Smooth muscle cell (in vitro differentiated cells): ENCODE measurements around the gene ROBO3. TPM values are rescaled to one million over a fixed set of nuclear protein-coding genes. Genes with fewer than 3 reads are reported as not detected.

ENCODE experiments used
- DNase-seq: peaks from one replicate; lab custom pipeline; 2025; ENCODE audit not compliant: unreplicated experiment; lab: John Stamatoyannopoulos, UW
- H2AFZ ChIP-seq: fragments of 200-600 bp; sonication (generic); 2 replicates; pipeline ENCODE4 v1.6.0; 2016; ENCODE audit warnings: antibody characterized with exemption, low read depth, mild to moderate bottlenecking
- H3F3A ChIP-seq: fragments of 200-600 bp; sonication (generic); 2 replicates; pipeline ENCODE4 v1.6.0; 2017; ENCODE audit warnings: antibody characterized with exemption, low read depth
- H3K27ac ChIP-seq: fragments of 200-600 bp; sonication (generic); 2 replicates; pipeline ENCODE4 v1.5.1; 2016; ENCODE audit warnings: low read depth, mild to moderate bottlenecking
- H3K27me3 ChIP-seq: fragments of 200-600 bp; sonication (generic); 2 replicates; pipeline ENCODE4 v1.6.1; 2016; ENCODE audit warnings: low read depth, mild to moderate bottlenecking
- H3K36me3 ChIP-seq: fragments of 200-600 bp; sonication (generic); 2 replicates; pipeline ENCODE4 v1.5.1; 2016; ENCODE audit warnings: low read depth
- H3K4me1 ChIP-seq: fragments of 200-600 bp; sonication (generic); 2 replicates; pipeline ENCODE4 v1.5.1; 2016; ENCODE audit warnings: low read depth
- H3K4me2 ChIP-seq: fragments of 200-600 bp; sonication (generic); 2 replicates; pipeline ENCODE4 v1.6.0; 2016; ENCODE audit warnings: mild to moderate bottlenecking
- H3K4me3 ChIP-seq: fragments of 200-600 bp; sonication (generic); 2 replicates; pipeline ENCODE4 v1.5.1; 2016; ENCODE audit warnings: mild to moderate bottlenecking
- H3K79me2 ChIP-seq: fragments of 200-600 bp; sonication (generic); 2 replicates; pipeline ENCODE4 v1.6.0; 2016; ENCODE audit warnings: low read depth, mild to moderate bottlenecking
- H3K9ac ChIP-seq: fragments of 200-600 bp; sonication (generic); 2 replicates; pipeline ENCODE4 v1.6.0; 2016; ENCODE audit warnings: low read depth
- H3K9me3 ChIP-seq: fragments of 200-600 bp; sonication (generic); replicated peaks from 2 replicates; pipeline ENCODE4 v1.5.1; 2016; ENCODE audit warnings: low read depth
- H4K20me1 ChIP-seq: fragments of 200-600 bp; sonication (generic); 2 replicates; pipeline ENCODE4 v1.6.0; 2016; ENCODE audit warnings: low read depth
- WGBS: methylation state at CpG from one replicate; pipeline ENCODE4 v1.1.7; 2016; ENCODE audit warnings: low lambda C conversion rate; 5-methylcytosine and 5-hydroxymethylcytosine counted together
- polyA plus RNA-seq: library from polyadenylated mRNA; unstranded; fragments of >200 nt; fragmentation: Nextera tagmentation; extraction: Ambion mirVana; gene quantifications from 2 replicates; pipeline ENCODE4 v1.2.1, GENCODE V29; 2016
- total RNA-seq: library from RNA; depleted of rRNA; stranded (reverse); fragments of >200 nt; gene quantifications from 2 replicates; pipeline ENCODE4 v1.2.3, GENCODE V29; 2014
- TF ChIP-seq, protein P1 (sequence below): fragments of 200-600 bp; sonication (generic); IDR thresholded peaks from 2 replicates; pipeline ENCODE4 v1.5.1; 2017; ENCODE audit warnings: borderline replicate concordance, mild to moderate bottlenecking, antibody characterized with exemption; ENCODE audit not compliant: insufficient read depth, poor library complexity, severe bottlenecking

The ROBO3 gene
- total and polyA plus RNA-seq, 2 experiments from 2014 or later = 8.9 to 12.8 TPM

DNA sequence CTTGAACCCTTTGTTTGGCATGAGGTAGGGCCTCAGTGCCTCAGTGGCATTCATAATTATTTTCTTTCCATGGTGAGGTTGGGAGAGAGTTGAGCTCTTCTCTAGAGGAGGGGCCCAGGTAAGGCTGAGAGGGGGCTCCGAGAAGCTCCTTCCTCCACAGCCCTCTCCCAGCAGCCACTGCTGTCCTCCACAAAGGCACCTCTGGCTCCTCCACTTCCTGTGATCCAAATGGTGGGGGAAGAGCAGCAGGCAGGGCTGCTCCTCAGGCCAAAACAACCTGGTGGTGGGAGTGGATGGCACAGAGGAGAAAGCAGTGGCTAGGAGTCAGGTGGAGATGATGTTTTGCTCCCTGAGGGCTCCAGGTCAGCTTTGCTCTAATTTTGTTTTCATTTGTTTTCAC, 19.1 kb downstream of the ROBO3 start:
- Histone ChIP-seq H3K36me3 (no peaks in the 10 kb centered on the region), H2AFZ (no peak overlapping the region), H3K4me2 (no peak overlapping the region), H3K9ac (no peak overlapping the region), H4K20me1 (no peaks in the 10 kb centered on the region), H3K27ac (no peak overlapping the region), H3K27me3 (no peaks in the 10 kb centered on the region), H3K4me1 (no peaks in the 10 kb centered on the region), H3K9me3 (no peaks in the 10 kb centered on the region), H3K79me2 (no peaks in the 10 kb centered on the region), H3K4me3 (no peak overlapping the region), H3F3A (no peaks in the 10 kb centered on the region)
- WGBS = 92% methylated on average over 1 of the region's 1 CpG
- TF ChIP-seq, protein P1, sequence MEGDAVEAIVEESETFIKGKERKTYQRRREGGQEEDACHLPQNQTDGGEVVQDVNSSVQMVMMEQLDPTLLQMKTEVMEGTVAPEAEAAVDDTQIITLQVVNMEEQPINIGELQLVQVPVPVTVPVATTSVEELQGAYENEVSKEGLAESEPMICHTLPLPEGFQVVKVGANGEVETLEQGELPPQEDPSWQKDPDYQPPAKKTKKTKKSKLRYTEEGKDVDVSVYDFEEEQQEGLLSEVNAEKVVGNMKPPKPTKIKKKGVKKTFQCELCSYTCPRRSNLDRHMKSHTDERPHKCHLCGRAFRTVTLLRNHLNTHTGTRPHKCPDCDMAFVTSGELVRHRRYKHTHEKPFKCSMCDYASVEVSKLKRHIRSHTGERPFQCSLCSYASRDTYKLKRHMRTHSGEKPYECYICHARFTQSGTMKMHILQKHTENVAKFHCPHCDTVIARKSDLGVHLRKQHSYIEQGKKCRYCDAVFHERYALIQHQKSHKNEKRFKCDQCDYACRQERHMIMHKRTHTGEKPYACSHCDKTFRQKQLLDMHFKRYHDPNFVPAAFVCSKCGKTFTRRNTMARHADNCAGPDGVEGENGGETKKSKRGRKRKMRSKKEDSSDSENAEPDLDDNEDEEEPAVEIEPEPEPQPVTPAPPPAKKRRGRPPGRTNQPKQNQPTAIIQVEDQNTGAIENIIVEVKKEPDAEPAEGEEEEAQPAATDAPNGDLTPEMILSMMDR = no peak
- no peak for DNase-seq

DNA sequence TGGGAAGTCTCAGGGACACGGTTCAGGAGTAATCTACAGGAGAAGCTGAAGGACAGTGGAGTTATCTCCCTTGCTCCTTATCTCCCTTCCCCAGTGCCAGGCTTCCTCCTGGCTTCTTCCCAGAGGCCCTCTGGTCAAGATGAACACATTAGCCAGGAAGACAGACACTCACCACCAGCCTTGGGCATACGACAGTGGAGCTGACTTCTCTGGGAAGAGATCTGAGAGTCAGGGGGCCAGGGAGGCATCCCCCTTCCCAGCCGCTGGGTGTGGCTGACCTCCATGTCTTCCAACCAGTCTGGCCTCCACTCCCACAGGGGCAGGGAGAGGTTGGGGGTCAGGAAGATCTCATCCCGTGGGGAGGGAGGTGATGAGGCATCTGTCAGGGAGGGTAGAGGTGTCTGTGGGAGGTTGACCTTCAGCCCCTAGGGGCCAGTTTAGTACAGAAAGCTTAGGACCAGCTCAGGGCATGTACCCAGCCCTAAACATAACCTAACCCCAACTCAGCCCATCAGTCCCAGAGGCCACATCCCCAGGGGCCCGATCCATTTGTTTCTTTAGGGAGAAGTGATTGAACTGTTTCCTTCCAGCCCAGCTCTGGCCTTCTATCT, 19.7 kb downstream of the ROBO3 start:
- Histone ChIP-seq H3K4me2 (no peak overlapping the region), H3K79me2 (no peaks in the 10 kb centered on the region), H3K36me3 (no peaks in the 10 kb centered on the region), H3K4me1 (no peaks in the 10 kb centered on the region), H3K27me3 (no peaks in the 10 kb centered on the region), H3K9me3 (no peaks in the 10 kb centered on the region), H3K27ac (no peak overlapping the region), H4K20me1 (no peaks in the 10 kb centered on the region), H3F3A (no peaks in the 10 kb centered on the region), H3K4me3 (no peak overlapping the region), H2AFZ (no peak overlapping the region), H3K9ac (no peak overlapping the region)
- TF ChIP-seq, protein P1 = no peak
- 69% methylated on average over 5 of the region's 5 CpGs for WGBS
- DNase-seq = no peak

DNA sequence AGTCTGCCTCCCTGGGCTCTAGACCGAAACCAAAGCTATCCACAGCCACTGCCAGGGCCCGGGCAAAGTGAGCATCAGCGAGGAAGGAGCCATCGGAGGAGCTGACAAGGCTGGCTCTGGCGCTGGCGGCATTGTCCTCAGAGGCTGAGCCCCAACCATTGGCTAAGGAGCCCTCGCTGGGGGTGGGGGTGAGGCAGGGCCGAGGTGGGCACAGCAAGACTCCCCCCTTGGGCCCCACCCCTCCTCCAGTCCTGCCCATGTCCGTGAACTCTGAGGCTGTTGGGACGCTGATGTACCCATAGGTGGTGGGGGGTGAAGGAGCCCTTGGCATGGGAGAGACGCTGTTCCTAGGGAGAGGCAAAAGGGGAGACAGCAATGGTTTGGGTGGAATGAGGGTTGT, 21.2 kb downstream of the ROBO3 start:
- Histone ChIP-seq H3K36me3 (no peaks in the 10 kb centered on the region), H3K4me2 (no peak overlapping the region), H4K20me1 (no peaks in the 10 kb centered on the region), H3F3A (no peaks in the 10 kb centered on the region), H3K4me1 (no peaks in the 10 kb centered on the region), H2AFZ (no peak overlapping the region), H3K4me3 (no peak overlapping the region), H3K27ac (no peak overlapping the region), H3K27me3 (no peaks in the 10 kb centered on the region), H3K79me2 (no peaks in the 10 kb centered on the region), H3K9me3 (no peaks in the 10 kb centered on the region), H3K9ac (no peak overlapping the region)
- TF ChIP-seq, protein P1 = no peak
- no peak for DNase-seq
- 86% methylated on average over 11 of the region's 11 CpGs for WGBS
